NB4 (cell line): ENCODE measurements around the gene RBBP6.

Experiments
- DNase-seq: peaks from one replicate; pipeline ENCODE4 v3.0.0; 2010; ENCODE audit warnings: low read depth
- H3K4me3 ChIP-seq: one replicate; pipeline ENCODE4 v1.5.1; 2011; ENCODE audit warnings: mild to moderate bottlenecking, low read depth, low read length, moderate library complexity
- MYC ChIP-seq: IDR thresholded peaks from 2 replicates; pipeline ENCODE4 v1.6.1; 2011; ENCODE audit warnings: low read depth, low read length
- POLR2A ChIP-seq: IDR thresholded peaks from 2 replicates; pipeline ENCODE4 v1.6.1; 2011; ENCODE audit warnings: mild to moderate bottlenecking; ENCODE audit not compliant: insufficient read length; ENCODE audit errors: extremely low read depth
- TF ChIP-seq, protein P1 (sequence below): IDR thresholded peaks from 2 replicates; pipeline ENCODE4 v1.6.1; 2011; ENCODE audit warnings: low read depth, low read length
- TF ChIP-seq, protein P2 (sequence below): IDR thresholded peaks from one replicate; pipeline ENCODE4 v1.5.1; 2012; ENCODE audit warnings: low read depth, low read length

The RBBP6 gene

DNA sequence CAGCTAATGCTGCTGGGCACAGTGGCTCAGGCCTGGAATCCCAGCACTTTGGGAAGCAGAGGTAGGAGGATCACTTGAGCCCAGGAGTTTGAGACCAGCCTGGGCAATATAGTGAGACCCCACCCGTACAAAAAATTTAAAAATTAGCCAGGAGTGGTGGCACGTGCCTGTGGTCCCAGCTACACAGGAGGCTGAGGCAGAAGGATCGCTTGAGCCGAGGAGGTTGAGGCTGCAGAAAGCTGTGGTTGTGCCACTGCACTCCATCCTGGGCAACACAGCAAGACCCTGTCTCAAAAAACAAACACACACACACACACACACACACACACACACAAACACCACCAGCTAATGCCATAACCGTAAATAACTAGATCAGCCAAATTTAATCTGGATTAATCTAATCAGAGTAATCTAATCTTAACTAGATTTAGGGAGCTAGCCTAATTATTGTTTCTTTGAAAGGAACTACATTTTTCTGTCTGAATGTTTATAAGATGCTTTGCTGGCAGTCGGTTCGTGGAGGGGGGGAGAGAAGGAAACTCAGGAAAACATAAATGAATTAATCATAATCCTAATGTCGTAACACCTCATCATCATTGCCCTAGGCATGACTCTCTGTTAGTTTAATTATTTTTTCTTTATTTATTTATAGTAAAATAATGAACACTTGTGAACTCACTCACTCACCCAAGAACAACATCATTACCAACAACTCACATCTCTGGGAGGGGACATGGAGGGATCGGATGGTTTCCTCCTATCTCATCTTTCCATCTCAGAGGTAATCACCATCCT, 12.5 kb upstream of the RBBP6 start:
- TF ChIP-seq, protein P1, sequence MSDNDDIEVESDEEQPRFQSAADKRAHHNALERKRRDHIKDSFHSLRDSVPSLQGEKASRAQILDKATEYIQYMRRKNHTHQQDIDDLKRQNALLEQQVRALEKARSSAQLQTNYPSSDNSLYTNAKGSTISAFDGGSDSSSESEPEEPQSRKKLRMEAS: no peak
- no peak for TF ChIP-seq POLR2A
- no peak for TF ChIP-seq MYC
- TF ChIP-seq, protein P2, sequence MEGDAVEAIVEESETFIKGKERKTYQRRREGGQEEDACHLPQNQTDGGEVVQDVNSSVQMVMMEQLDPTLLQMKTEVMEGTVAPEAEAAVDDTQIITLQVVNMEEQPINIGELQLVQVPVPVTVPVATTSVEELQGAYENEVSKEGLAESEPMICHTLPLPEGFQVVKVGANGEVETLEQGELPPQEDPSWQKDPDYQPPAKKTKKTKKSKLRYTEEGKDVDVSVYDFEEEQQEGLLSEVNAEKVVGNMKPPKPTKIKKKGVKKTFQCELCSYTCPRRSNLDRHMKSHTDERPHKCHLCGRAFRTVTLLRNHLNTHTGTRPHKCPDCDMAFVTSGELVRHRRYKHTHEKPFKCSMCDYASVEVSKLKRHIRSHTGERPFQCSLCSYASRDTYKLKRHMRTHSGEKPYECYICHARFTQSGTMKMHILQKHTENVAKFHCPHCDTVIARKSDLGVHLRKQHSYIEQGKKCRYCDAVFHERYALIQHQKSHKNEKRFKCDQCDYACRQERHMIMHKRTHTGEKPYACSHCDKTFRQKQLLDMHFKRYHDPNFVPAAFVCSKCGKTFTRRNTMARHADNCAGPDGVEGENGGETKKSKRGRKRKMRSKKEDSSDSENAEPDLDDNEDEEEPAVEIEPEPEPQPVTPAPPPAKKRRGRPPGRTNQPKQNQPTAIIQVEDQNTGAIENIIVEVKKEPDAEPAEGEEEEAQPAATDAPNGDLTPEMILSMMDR: no peak
- no peak for DNase-seq
- H3K4me3 ChIP-seq: no peak overlapping the region

DNA sequence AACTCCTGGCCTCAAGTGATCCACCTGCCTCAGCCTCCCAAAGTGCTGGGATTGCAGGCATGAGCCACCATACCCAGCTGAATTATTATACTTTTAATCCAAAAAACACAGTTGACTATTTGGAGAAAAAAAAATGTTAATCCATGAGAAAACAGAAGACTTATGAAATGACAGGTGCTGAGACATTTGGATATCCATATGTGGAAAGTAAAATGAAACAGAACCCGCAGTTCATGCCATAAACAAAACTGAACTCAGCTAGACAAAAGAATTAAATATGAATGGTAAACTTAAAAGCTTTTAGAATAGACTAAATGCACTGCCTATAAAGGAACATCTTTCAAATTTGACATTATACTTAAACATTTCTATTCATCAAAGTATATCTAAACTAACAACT, 8.2 kb upstream of the RBBP6 start:
- no peak for DNase-seq
- TF ChIP-seq MYC: no peak
- TF ChIP-seq POLR2A: no peak
- TF ChIP-seq, protein P1: no peak
- TF ChIP-seq, protein P2: no peak
- H3K4me3 ChIP-seq: no peak overlapping the region

DNA sequence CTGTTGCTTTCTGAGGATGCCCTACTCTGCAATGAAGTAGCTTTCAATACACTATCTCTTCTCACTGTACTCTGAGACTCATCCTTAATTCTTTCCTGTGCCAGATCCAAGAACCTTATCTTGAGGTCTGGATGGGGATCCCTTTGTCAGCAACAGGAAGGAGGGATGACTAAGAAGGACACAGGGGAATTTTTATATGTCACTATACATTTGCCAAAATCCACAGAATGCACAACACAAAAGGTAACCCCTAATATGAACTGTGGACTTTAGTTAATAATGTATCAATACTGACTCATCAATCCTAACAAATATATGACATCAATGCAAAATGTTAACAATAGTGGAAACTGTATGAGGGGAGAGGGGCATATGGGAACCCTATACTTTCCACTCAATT, 4.7 kb upstream of the RBBP6 start:
- no peak for DNase-seq
- TF ChIP-seq, protein P1: no peak
- no peak for TF ChIP-seq POLR2A
- TF ChIP-seq, protein P2: no peak
- no peak for TF ChIP-seq MYC
- H3K4me3 ChIP-seq: no peak overlapping the region

DNA sequence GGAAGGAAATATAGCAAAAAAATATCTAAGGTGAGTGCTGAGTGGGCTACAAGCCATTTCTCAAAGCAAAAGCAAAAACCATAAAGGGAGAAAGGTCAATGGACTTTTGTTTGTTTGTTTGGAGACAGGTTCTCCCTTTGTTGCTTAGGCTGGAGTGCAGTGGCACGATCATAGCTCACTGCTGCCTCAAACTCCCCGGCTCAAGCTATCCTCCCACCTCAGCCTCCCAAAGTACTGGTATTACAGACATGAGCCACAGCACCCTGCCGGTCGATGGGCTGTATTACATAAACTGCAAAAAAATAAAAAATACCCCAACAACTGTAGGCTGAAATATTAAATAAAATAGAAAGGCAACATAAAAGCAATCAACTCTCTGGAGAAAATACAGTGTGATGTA, 3.5 kb upstream of the RBBP6 start:
- DNase-seq: no peak
- no peak for TF ChIP-seq MYC
- no peak for TF ChIP-seq POLR2A
- TF ChIP-seq, protein P2: no peak
- TF ChIP-seq, protein P1: no peak
- H3K4me3 ChIP-seq: no peak overlapping the region

DNA sequence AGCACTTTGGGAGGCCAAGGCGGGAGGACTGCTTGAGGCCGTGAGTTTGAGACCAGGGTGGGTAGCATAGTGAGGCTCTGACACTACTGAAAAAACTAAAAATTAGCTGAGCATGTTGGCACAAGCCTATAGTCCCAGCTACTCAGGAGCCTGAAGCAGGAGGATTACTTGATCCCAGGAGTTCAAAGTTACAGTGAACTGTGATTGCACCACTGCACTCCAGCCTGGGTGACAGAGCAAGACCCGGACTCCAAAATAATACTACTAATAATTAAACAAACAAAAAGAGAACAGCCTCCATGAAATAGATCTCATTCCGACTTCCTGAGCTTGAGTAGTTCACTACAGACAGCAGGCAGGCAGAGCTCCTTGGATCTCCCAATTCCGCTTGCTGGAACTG, 2.7 kb upstream of the RBBP6 start:
- DNase-seq: no peak
- TF ChIP-seq POLR2A: no peak
- TF ChIP-seq, protein P1: no peak
- TF ChIP-seq, protein P2: no peak
- no peak overlapping the region for H3K4me3 ChIP-seq
